Measurements from ENCODE around the gene PI4KA. TPM values are rescaled to one million over a fixed set of nuclear protein-coding genes. Genes with fewer than 3 reads are reported as not detected.

The PI4KA gene
- total RNA-seq, 4 donors from 2014 or later: 42.5 to 81.3 (median 66.1) TPM

DNA sequence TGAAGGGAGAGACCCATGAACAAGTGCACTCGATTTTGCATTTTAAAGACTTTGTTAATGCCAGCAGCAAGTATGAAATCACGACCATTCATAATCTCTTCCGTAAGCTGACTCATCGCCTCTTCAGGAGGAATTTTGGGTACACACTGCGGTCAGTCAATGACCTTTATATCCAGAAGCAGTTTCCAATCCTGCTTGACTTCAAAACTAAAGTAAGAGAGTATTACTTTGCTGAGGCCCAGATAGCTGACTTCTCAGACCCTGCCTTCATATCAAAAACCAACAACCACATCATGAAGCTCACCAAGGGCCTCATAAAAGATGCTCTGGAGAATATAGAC lies 78.8 kb downstream of the PI4KA start:
- intact Hi-C loops (cut with DNase I; ENCODE audit: low total_unique reads): loop anchor here (10.0 kb wide), 1 partner anchor 175 kb away; no protein-coding TSS in a partner anchor
- WGBS, 2 donors: 90 to 94% methylated on average over 5 of the region's 5 CpGs
- no peak for TF ChIP-seq POLR2A (IDR thresholded peaks at IDR 0.05)
- TF ChIP-seq, protein P1, sequence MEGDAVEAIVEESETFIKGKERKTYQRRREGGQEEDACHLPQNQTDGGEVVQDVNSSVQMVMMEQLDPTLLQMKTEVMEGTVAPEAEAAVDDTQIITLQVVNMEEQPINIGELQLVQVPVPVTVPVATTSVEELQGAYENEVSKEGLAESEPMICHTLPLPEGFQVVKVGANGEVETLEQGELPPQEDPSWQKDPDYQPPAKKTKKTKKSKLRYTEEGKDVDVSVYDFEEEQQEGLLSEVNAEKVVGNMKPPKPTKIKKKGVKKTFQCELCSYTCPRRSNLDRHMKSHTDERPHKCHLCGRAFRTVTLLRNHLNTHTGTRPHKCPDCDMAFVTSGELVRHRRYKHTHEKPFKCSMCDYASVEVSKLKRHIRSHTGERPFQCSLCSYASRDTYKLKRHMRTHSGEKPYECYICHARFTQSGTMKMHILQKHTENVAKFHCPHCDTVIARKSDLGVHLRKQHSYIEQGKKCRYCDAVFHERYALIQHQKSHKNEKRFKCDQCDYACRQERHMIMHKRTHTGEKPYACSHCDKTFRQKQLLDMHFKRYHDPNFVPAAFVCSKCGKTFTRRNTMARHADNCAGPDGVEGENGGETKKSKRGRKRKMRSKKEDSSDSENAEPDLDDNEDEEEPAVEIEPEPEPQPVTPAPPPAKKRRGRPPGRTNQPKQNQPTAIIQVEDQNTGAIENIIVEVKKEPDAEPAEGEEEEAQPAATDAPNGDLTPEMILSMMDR (IDR thresholded peaks at IDR 0.05): no peak

DNA sequence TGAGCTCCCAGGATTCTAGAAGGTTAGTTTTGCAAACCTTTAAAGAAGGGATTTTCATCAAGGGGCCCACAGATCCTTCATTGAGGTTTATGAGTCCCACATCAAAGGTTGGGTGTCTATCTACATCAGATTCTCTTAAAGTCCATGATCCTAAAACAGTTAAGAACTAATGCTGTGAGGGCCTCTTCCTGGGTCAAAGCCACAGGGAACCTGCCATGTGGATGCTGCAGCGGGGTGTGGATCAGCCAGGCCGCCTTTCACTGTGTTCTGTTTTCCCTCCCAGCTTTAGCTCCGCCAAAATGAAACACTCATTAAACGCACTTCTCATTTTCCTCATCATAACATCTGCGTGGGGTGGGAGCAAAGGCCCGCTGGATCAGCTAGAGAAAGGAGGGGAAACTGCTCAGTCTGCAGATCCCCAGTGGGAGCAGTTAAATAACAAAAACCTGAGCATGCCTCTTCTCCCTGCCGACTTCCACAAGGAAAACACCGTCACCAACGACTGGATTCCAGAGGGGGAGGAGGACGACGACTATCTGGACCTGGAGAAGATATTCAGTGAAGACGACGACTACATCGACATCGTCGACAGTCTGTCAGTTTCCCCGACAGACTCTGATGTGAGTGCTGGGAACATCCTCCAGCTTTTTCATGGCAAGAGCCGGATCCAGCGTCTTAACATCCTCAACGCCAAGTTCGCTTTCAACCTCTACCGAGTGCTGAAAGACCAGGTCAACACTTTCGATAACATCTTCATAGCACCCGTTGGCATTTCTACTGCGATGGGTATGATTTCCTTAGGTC lies 79.4 kb downstream of the PI4KA start:
- intact Hi-C loops (cut with DNase I; ENCODE audit: low total_unique reads): no loop called here
- TF ChIP-seq, protein P1 (IDR thresholded peaks at IDR 0.05): no peak
- TF ChIP-seq POLR2A (IDR thresholded peaks at IDR 0.05): no peak
- 87% methylated on average over 25 of the region's 25 CpGs for WGBS, 2 donors
- DNase-seq (ENCODE audit: low spot score in 2 of 2): no peak
- no peak overlapping the region for H3K4me3 ChIP-seq (ENCODE audit: low read depth, poor library complexity, severe bottlenecking)

More for the DNA sequence above, 78.8 kb downstream of the PI4KA start:
- no peak for DNase-seq (ENCODE audit: low spot score in 2 of 2)
- H3K4me3 ChIP-seq (ENCODE audit: low read depth, poor library complexity, severe bottlenecking): no peak overlapping the region

DNA sequence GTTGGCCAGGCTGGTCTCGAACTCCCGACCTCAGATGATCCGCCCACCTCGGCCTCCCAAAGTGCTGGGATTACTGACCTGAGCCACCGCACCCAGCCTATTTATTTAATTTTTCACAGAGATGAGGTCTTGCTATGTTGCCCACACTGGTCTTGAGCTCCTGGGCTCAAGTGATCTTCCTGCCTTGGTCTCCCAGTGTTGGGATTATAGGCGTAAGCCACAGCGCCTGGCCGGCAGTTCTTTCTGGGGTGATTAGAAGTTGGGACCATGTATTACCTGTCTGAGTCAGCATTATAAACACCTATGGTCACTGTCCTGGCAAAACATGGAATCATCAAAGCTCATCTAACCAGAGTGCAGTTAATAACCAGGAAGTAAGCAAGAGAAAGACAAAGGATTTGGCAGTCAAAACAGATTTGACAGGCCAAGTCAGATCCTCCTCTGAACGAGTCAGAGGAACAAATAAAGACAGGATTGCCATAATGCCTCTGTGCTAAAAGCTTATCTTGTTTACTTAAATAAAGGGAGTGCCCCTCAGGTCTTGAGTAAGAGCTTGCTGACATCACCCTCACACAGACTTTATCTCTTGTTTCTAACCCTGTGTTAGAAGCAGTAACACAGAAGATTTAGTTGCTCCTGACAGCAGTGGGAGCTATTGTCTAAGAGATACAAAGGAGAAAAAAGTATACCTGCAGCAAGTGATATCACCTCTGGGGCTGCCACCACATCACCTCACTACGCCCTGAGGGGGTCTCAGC lies 81.0 kb downstream of the PI4KA start:
- DNase-seq (ENCODE audit: low spot score in 2 of 2): peak in 1 of 2 donors; percentile 37
- intact Hi-C loops (cut with DNase I; ENCODE audit: low total_unique reads): no loop called here
- no peak for TF ChIP-seq POLR2A (IDR thresholded peaks at IDR 0.05)
- TF ChIP-seq, protein P1 (IDR thresholded peaks at IDR 0.05): no peak
- 67 to 77% methylated on average over 10 of the region's 10 CpGs for WGBS, 2 donors
- no peak overlapping the region for H3K4me3 ChIP-seq (ENCODE audit: low read depth, poor library complexity, severe bottlenecking)

DNA sequence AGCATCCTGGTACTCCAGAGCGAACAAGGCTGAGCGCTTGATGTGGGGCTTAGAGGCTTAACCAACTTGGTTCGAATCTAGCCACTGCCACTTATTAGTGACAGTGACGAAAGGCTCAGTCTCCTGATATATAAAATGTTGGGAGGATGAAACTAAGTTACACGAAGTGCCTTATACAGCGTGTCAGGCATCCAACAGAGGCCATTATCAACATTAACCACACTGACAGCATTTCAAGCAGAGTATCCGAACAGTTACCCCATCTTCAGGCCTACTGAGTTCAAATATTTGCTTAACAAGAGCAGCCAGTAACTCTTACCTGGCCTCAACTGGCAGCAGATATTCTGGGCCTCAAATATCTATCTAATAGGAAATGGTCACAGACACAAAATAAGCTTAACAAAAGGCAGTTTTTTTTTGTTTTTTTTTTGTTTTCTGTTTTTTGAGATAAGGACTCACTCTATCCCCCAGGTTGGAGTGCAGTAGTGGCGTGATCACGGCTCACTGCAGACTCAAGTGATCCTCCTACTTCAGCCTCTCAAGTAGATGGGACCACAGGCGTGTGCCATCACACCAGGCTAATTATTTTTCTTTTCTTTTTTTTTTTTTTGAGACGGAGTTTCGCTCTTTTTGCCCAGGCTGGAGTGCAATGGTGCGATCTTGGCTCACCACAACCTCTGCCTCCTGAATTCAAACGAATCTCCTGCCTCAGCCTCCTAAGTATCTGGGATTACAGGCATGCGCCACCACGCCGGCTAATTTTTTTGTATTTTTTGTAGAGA lies 81.8 kb downstream of the PI4KA start:
- intact Hi-C loops (cut with DNase I; ENCODE audit: low total_unique reads): no loop called here
- no peak for TF ChIP-seq POLR2A (IDR thresholded peaks at IDR 0.05)
- TF ChIP-seq, protein P1 (IDR thresholded peaks at IDR 0.05): no peak
- H3K4me3 ChIP-seq (ENCODE audit: low read depth, poor library complexity, severe bottlenecking): no peak overlapping the region
- DNase-seq (ENCODE audit: low spot score in 2 of 2): no peak
- WGBS, 2 donors: 93 to 94% methylated on average over 17 of the region's 17 CpGs

DNA sequence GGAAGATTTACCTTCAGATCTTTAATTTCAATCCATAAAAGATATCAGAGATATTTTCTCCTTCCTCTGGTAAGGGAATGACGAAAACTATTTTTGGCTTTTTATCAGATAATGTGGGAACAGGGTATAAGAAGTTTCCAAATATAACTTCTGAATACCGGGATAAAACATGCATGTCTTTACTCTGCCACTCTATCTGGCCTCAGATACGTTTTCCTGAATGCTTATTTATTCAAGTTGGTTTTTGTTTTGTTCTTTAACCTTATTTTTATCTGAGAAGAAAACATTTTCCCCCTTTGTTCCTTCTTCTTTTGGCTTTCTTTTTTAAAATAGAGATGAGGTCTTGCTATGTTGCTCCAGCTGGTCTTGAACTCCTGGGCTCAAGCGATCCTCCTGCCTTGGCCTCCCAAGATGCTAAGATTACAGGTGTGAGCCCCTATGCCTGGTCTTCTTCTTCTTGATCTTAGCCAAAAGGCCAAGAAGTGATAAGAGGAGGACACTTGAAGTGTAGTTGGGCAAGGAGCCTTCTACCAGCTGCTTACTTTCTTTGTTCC lies 83.2 kb downstream of the PI4KA start:
- no peak for DNase-seq (ENCODE audit: low spot score in 2 of 2)
- TF ChIP-seq, protein P1 (IDR thresholded peaks at IDR 0.05): no peak
- no peak for TF ChIP-seq POLR2A (IDR thresholded peaks at IDR 0.05)
- H3K4me3 ChIP-seq (ENCODE audit: low read depth, poor library complexity, severe bottlenecking): no peak overlapping the region
- WGBS, 2 donors: 81% methylated on average over 4 of the region's 4 CpGs
- intact Hi-C loops (cut with DNase I; ENCODE audit: low total_unique reads): no loop called here
